ENCODE data around the gene HLA-DMB.

The HLA-DMB gene

DNA sequence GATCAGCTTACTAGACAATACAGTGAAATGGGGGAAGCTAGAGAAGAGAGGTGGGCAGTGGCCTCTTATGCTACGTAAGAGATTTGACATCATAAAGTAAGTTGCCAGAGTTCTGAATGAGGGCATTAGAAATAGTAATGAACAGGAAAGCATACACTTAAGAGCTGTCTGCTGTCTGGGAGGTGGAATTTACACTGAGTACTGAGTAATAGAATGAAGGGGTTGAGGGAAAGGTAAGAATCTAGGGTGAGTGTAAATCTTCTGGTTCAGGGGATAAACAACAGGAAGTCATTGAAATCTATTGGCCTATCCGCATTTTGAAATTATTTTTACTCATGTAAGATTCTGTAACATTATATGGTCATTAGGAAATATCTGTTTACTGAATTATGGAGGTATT is 35.8 kb downstream of the HLA-DMB start:
- no peak for DNase-seq

- no peak for DNase-seq
Observed at GRCh38 chr6:32903952-32904351, 36.9 kb downstream of the HLA-DMB start.

- DNase-seq: no peak
Observed at GRCh38 chr6:32895006-32895345, 45.9 kb downstream of the HLA-DMB start.

- DNase-seq: peak; percentile 95
Observed at GRCh38 chr6:32894085-32895005, 46.5 kb downstream of the HLA-DMB start.

- DNase-seq: no peak
Observed at GRCh38 chr6:32890831-32891230, 50.0 kb downstream of the HLA-DMB start.

GRCh38 chr6:32889533-32889932 is 51.3 kb downstream of the HLA-DMB start:
- DNase-seq: no peak

DNA sequence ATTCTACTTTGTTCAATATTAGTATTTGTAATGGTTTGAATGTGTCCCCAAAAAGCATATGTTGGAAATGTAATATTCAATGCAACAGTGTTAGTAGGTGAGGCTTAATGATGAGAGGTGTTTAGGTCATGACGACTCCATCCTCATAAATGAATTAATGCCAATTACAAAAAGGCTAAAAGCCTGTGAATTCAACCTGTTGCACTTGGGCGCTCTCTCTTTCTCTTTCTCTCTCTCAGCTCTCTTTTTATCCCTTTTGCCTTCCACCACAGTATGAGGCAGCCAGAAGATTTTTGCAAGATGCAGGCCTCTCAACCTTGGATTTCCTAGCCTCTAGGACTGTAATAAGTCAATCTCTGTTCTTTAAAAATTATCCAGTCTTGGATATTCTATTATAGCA is 52.3 kb downstream of the HLA-DMB start:
- DNase-seq: no peak

DNA sequence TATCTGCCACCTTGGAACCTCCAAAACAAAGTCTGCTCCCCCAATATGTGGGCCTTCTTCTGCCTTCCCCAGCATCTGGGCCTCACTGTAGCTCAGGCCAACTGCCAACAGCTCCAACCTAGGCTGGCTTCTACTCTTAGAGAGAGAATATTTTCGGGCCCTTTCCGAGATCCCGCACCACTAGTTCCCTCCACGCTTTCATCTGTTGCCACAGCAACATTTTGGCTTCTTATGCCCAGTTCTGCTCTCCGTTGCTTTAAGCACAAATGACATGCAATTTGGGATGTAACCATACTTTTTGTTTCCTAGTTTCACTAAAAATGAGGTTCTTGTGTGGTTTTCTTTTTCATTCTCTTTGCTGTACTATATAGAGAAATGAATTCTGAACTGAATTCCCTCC is 53.2 kb downstream of the HLA-DMB start:
- DNase-seq: no peak

GRCh38 chr6:32886681-32887383 is 54.0 kb downstream of the HLA-DMB start:
- no peak for DNase-seq

DNA sequence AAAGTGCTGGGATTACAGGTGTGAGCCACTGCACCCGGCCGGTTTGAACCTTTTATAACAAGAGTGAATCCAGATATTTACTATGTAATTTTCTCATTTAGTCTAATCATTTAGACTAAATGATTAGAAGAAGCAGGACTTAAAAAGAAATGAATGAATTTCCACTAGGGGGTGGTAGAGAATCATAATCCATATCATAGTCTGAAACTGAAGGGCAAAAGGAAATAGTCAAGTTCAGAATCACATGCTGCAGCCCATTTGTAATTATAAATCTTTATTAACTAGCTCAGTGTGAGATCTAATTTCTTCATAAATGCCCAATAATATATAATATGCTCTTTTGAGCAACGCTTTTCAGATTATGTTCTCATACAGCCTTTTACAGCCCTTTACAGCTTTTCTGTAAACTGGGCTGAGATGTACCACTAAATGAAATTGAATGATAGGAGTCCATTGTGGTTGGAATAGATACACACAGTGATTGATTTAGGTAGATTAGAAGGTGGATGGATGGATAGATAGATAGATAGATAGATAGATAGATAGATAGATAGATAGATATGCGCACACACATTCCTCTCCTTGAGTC is 55.0 kb downstream of the HLA-DMB start:
- DNase-seq: peak; percentile 65
